Measurements from ENCODE around the gene RIMKLB.

DNA sequence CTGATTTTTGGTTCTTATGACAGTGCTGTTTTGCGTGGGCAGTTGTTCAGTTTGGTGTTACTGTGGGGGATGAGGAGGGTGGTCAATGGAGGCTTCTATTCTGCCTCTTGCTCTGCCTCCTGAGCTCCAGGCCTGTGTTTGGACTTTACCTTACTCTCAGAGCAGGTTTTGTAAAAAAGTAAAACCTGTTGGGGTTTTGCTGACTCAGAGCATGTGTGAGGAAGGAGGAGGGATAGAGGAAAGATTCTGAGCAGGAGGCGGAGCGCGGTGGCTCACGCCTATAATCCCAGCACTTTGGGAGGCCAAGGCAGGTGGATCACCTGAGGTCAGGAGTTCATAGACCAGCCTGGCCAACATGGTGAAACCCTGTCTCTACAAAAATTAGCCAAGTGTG, 131.3 kb downstream of the RIMKLB start:
- TF ChIP-seq, protein P1, sequence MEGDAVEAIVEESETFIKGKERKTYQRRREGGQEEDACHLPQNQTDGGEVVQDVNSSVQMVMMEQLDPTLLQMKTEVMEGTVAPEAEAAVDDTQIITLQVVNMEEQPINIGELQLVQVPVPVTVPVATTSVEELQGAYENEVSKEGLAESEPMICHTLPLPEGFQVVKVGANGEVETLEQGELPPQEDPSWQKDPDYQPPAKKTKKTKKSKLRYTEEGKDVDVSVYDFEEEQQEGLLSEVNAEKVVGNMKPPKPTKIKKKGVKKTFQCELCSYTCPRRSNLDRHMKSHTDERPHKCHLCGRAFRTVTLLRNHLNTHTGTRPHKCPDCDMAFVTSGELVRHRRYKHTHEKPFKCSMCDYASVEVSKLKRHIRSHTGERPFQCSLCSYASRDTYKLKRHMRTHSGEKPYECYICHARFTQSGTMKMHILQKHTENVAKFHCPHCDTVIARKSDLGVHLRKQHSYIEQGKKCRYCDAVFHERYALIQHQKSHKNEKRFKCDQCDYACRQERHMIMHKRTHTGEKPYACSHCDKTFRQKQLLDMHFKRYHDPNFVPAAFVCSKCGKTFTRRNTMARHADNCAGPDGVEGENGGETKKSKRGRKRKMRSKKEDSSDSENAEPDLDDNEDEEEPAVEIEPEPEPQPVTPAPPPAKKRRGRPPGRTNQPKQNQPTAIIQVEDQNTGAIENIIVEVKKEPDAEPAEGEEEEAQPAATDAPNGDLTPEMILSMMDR (IDR thresholded peaks at IDR 0.05), result no peak
- TF ChIP-seq POLR2A (IDR thresholded peaks at IDR 0.05) (no peak), EP300 (IDR thresholded peaks at IDR 0.05) (no peak)
